ENCODE data around the gene IPO4.

GRCh38 chr14:24146978-24147760 is 41.4 kb downstream of the IPO4 start, which contains the start of gene RNF31:
- TF ChIP-seq E2F8 (IDR thresholded peaks at IDR 0.05; ENCODE audit: low read depth, partially characterized antibody) (peak; percentile 23), ZNF622 (IDR thresholded peaks at IDR 0.05) (no peak), EP300 (IDR thresholded peaks at IDR 0.05; ENCODE audit: borderline replicate concordance in 1 of 2, control insufficient read depth in 1 of 2, low read depth in 2 of 2, low read length in 2 of 2) (no peak), DPF2 (IDR thresholded peaks at IDR 0.05) (peak; percentile 44), CTCF (IDR thresholded peaks at IDR 0.05 in 2 of 3, conservative IDR thresholded peaks at IDR 0.05 in 1 of 3; ENCODE audit: control insufficient read depth in 2 of 3, extremely low read depth in 1 of 3, insufficient read depth in 1 of 3, low read depth in 3 of 3, low read length in 3 of 3) (no peak), REST (IDR thresholded peaks at IDR 0.05; ENCODE audit: low read depth, low read length) (no peak)

Measured in GM12878 (cell line).